ENCODE measurements around the gene DNAI4. TPM values are rescaled to one million over a fixed set of nuclear protein-coding genes. Genes with fewer than 3 reads are reported as not detected.

DNAI4 gene
- polyA plus RNA-seq, 1 donor (not counting 4 experiments of a cell fraction or from before 2014, with no cell fraction given): 4.1 TPM

GRCh38 chr1:66850989-66851388 lies 73.7 kb downstream of the DNAI4 start:
- FAIRE-seq (no peak), DNase-seq (ENCODE audit: low read depth, low spot score) (no peak)
- no peaks in the 10 kb centered on the region for H3K4me1 ChIP-seq (ENCODE audit: control insufficient read depth, extremely low read depth, insufficient read depth, low read length)
- no peaks in the 10 kb centered on the region for H3K79me2 ChIP-seq (ENCODE audit: control insufficient read depth, insufficient read depth, low read length)
- no peak overlapping the region for H3K4me2 ChIP-seq (ENCODE audit: control insufficient read depth, extremely low read depth, insufficient read depth, low read depth, low read length)
- H3K27ac ChIP-seq (ENCODE audit: control insufficient read depth, insufficient read depth, low read length): no peak overlapping the region
- H3K4me3 ChIP-seq (ENCODE audit: control insufficient read depth in 2 of 3, extremely low read depth in 1 of 3, insufficient read depth in 2 of 3, low read depth in 1 of 3, low read length in 3 of 3): no peak overlapping the region
- H3K36me3 ChIP-seq (ENCODE audit: control insufficient read depth in 2 of 2, extremely low read depth in 1 of 2, insufficient read depth in 2 of 2, low read length in 2 of 2): no peaks in the 10 kb centered on the region
- dilution Hi-C loops (cut with MboI; ENCODE audit: extremely low pct_ligation_motif_present, low sequenced_read_pairs): no loop called here
- no peak overlapping the region for H3K9ac ChIP-seq (ENCODE audit: control insufficient read depth, extremely low read depth, insufficient read depth, low read length)
- H2AFZ ChIP-seq (ENCODE audit: control insufficient read depth, low read length): no peak overlapping the region
- no peaks in the 10 kb centered on the region for H3K9me1 ChIP-seq (ENCODE audit: control insufficient read depth, extremely low read depth, insufficient read depth, low read length)
- TF ChIP-seq CTCF (optimal IDR thresholded peaks at IDR 0.05 in 1 of 3, IDR thresholded peaks at IDR 0.05 in 1 of 3, conservative IDR thresholded peaks at IDR 0.05 in 1 of 3; ENCODE audit: extremely low read depth in 1 of 3, insufficient read depth in 2 of 3, low read length in 3 of 3) (no peak), EZH2 (IDR thresholded peaks at IDR 0.05; ENCODE audit: low read length) (no peak)
- no peaks in the 10 kb centered on the region for H4K20me1 ChIP-seq (ENCODE audit: control insufficient read depth, extremely low read depth, insufficient read depth, low read length)
- H3K27me3 ChIP-seq (ENCODE audit: control insufficient read depth, extremely low read depth, insufficient read depth, low read length): no peaks in the 10 kb centered on the region
- H3K9me3 ChIP-seq (ENCODE audit: control insufficient read depth, low read depth, low read length): no peaks in the 10 kb centered on the region

GRCh38 chr1:66848193-66848592 lies 76.5 kb downstream of the DNAI4 start:
- Histone ChIP-seq H3K9me1 (ENCODE audit: control insufficient read depth, extremely low read depth, insufficient read depth, low read length) (no peaks in the 10 kb centered on the region), H3K4me1 (ENCODE audit: control insufficient read depth, extremely low read depth, insufficient read depth, low read length) (no peaks in the 10 kb centered on the region), H3K79me2 (ENCODE audit: control insufficient read depth, insufficient read depth, low read length) (no peaks in the 10 kb centered on the region), H3K9me3 (ENCODE audit: control insufficient read depth, low read depth, low read length) (no peaks in the 10 kb centered on the region), H2AFZ (ENCODE audit: control insufficient read depth, low read length) (no peak overlapping the region), H4K20me1 (ENCODE audit: control insufficient read depth, extremely low read depth, insufficient read depth, low read length) (no peaks in the 10 kb centered on the region), H3K9ac (ENCODE audit: control insufficient read depth, extremely low read depth, insufficient read depth, low read length) (no peak overlapping the region), H3K36me3 (ENCODE audit: control insufficient read depth in 2 of 2, extremely low read depth in 1 of 2, insufficient read depth in 2 of 2, low read length in 2 of 2) (no peaks in the 10 kb centered on the region), H3K27me3 (ENCODE audit: control insufficient read depth, extremely low read depth, insufficient read depth, low read length) (no peaks in the 10 kb centered on the region), H3K27ac (ENCODE audit: control insufficient read depth, insufficient read depth, low read length) (no peak overlapping the region), H3K4me3 (ENCODE audit: control insufficient read depth in 2 of 3, extremely low read depth in 1 of 3, insufficient read depth in 2 of 3, low read depth in 1 of 3, low read length in 3 of 3) (no peak overlapping the region), H3K4me2 (ENCODE audit: control insufficient read depth, extremely low read depth, insufficient read depth, low read depth, low read length) (no peak overlapping the region)
- dilution Hi-C loops (cut with MboI; ENCODE audit: extremely low pct_ligation_motif_present, low sequenced_read_pairs): no loop called here
- DNase-seq (ENCODE audit: low read depth, low spot score): no peak
- FAIRE-seq: no peak
- TF ChIP-seq CTCF (optimal IDR thresholded peaks at IDR 0.05 in 1 of 3, IDR thresholded peaks at IDR 0.05 in 1 of 3, conservative IDR thresholded peaks at IDR 0.05 in 1 of 3; ENCODE audit: extremely low read depth in 1 of 3, insufficient read depth in 2 of 3, low read length in 3 of 3) (no peak), EZH2 (IDR thresholded peaks at IDR 0.05; ENCODE audit: low read length) (no peak)
